Endothelial cell (in vitro differentiated cells): ENCODE measurements around the gene BCL2. TPM values are rescaled to one million over a fixed set of nuclear protein-coding genes. Genes with fewer than 3 reads are reported as not detected.
A peak's percentile ranks its signal among the peaks of the same experiment; 100 is the strongest.

Experiments used
- DNase-seq: peaks from one replicate; pipeline ENCODE4 v3.0.0; 2021; ENCODE audit warnings: low spot score
- H3K27ac Mint-ChIP-seq: one replicate; pipeline ENCODE4 v1.8.0; 2021; ENCODE audit warnings: mixed read lengths, inconsistent platforms; ENCODE audit not compliant: unreplicated experiment
- H3K27me3 Mint-ChIP-seq: one replicate; pipeline ENCODE4 v1.8.0; 2021; ENCODE audit warnings: mild to moderate bottlenecking, moderate library complexity, mixed read lengths, inconsistent platforms; ENCODE audit not compliant: unreplicated experiment
- H3K36me3 Mint-ChIP-seq: one replicate; pipeline ENCODE4 v1.8.0; 2021; ENCODE audit warnings: mild to moderate bottlenecking, low read depth, mixed read lengths, inconsistent platforms; ENCODE audit not compliant: unreplicated experiment
- H3K4me1 Mint-ChIP-seq: one replicate; pipeline ENCODE4 v1.8.0; 2021; ENCODE audit warnings: mild to moderate bottlenecking, mixed read lengths, inconsistent platforms; ENCODE audit not compliant: unreplicated experiment
- H3K4me3 Mint-ChIP-seq: one replicate; pipeline ENCODE4 v1.8.0; 2021; ENCODE audit warnings: mild to moderate bottlenecking, mixed read lengths, inconsistent platforms; ENCODE audit not compliant: unreplicated experiment
- H3K9me3 Mint-ChIP-seq: one replicate; pipeline ENCODE4 v1.8.0; 2021; ENCODE audit warnings: mixed read lengths, inconsistent platforms; ENCODE audit not compliant: unreplicated experiment
- total RNA-seq: library from RNA; stranded (reverse); fragmentation: NEBNext Ultra II Directional; extraction: Animal tissue kit (Norgen Biotek cat#: 25700); gene quantifications from one replicate; pipeline ENCODE4 v1.2.1, GENCODE V29; 2021; ENCODE audit not compliant: unreplicated experiment
- TF ChIP-seq, protein P1 (sequence below): fragments of 200-600 bp; sonication (generic); IDR thresholded peaks from one replicate; pipeline ENCODE4 v1.5.0; 2021; ENCODE audit warnings: antibody characterized with exemption; ENCODE audit not compliant: unreplicated experiment

BCL2 gene
- total RNA-seq, 1 donor from 2014 or later, result 9.2 TPM

DNA sequence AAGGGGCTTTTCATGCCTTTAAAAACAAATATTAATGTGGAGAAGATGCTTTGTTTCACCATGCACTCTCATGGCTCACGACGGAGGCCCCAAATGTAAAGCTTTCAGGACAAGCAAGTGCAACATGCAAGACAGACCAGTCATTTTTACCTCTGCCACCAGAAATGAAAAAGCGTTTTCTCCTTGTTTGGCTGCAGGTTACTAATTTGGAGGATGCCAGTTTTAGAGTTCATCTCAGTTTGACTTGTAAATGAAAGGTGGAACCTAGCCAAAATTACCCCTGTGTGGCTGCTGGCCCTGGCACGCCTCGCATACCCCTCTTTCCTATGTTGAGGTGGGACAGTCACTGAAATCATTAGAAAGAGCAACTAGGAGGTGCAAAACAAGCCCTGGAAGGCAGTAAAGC is 138.6 kb downstream of the BCL2 start:
- Mint-ChIP-seq H3K36me3 (no peaks in the 10 kb centered on the region), H3K4me1 (peaks cover 40% of the 10 kb centered on the region), H3K27ac (no peak overlapping the region), H3K27me3 (peaks cover 3% of the 10 kb centered on the region), H3K4me3 (no peak overlapping the region), H3K9me3 (no peaks in the 10 kb centered on the region)
- DNase-seq, result no peak
- TF ChIP-seq, protein P1, sequence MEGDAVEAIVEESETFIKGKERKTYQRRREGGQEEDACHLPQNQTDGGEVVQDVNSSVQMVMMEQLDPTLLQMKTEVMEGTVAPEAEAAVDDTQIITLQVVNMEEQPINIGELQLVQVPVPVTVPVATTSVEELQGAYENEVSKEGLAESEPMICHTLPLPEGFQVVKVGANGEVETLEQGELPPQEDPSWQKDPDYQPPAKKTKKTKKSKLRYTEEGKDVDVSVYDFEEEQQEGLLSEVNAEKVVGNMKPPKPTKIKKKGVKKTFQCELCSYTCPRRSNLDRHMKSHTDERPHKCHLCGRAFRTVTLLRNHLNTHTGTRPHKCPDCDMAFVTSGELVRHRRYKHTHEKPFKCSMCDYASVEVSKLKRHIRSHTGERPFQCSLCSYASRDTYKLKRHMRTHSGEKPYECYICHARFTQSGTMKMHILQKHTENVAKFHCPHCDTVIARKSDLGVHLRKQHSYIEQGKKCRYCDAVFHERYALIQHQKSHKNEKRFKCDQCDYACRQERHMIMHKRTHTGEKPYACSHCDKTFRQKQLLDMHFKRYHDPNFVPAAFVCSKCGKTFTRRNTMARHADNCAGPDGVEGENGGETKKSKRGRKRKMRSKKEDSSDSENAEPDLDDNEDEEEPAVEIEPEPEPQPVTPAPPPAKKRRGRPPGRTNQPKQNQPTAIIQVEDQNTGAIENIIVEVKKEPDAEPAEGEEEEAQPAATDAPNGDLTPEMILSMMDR, result no peak

DNA sequence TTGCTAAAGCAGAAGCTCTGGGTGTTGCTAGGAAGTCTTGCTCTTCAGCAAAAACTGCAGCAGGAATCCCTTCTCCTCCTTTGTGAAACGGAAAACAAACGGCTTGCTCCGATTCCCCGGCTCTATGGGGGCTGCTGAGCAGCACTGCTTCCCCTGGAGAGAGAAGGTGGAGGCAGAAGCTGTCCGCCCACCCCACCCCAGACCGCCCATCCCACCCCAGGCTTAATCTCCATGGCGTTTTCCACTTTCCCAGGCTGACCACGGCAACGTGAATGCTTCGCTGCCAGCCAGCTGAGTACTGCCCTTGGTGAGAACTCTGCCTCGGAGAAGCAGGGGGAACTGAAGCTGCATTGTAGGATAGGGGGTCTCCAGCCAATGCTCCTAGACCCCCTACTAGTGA is 139.2 kb downstream of the BCL2 start:
- TF ChIP-seq, protein P1, result no peak
- Mint-ChIP-seq H3K27me3 (peaks cover 3% of the 10 kb centered on the region), H3K4me1 (peaks cover 40% of the 10 kb centered on the region), H3K36me3 (no peaks in the 10 kb centered on the region), H3K9me3 (no peaks in the 10 kb centered on the region), H3K27ac (no peak overlapping the region), H3K4me3 (no peak overlapping the region)
- no peak for DNase-seq

DNA sequence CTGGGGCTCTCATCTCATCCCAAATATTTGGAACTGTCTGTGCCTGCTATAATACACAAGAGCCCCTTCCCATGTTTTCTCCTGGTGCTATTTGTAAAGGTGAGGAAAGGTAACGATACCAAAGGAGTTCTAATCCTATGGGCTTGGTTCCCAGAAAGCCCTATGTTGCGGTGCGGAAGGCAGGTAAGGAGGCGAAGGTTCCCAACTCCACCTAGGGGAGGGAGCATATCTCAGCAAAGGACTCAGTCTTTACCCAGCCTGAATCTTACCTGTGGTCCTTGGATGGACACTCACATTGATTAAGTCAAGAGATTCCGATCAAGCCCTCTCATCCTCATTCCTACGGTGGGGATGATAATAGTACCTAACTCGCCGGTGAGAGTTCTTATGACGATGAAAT is 140.1 kb downstream of the BCL2 start:
- DNase-seq, result no peak
- TF ChIP-seq, protein P1, result no peak
- no peaks in the 10 kb centered on the region for H3K9me3 Mint-ChIP-seq
- peaks cover 3% of the 10 kb centered on the region for H3K27me3 Mint-ChIP-seq
- H3K36me3 Mint-ChIP-seq, result no peaks in the 10 kb centered on the region
- H3K4me3 Mint-ChIP-seq, result no peak overlapping the region
- peak overlapping the region; percentile 96 for H3K27ac Mint-ChIP-seq
- peaks cover 40% of the 10 kb centered on the region for H3K4me1 Mint-ChIP-seq

DNA sequence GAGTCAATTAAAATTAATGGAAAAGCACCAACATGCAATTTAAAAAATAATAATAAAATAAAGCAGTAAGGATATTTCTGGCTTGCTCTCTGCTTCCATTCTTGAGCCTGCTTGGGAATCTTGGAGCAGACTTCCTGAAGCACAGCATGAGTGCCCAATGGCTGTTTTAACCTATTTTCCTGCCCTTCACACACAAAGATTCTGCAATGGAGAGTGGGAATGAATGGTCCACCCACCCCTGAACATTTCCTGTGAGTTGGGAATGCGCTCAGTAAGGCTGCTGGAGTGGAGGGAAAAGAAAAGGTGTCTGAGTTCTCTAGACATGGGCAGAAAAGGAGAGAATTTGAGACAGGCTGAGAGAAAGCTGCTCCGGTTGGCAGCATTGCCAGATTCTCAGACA is 140.6 kb downstream of the BCL2 start:
- DNase-seq, result no peak
- H3K27ac Mint-ChIP-seq, result peak overlapping the region; percentile 96
- no peaks in the 10 kb centered on the region for H3K9me3 Mint-ChIP-seq
- H3K27me3 Mint-ChIP-seq, result peaks cover 3% of the 10 kb centered on the region
- TF ChIP-seq, protein P1, result no peak
- H3K4me3 Mint-ChIP-seq, result no peak overlapping the region
- H3K36me3 Mint-ChIP-seq, result no peaks in the 10 kb centered on the region
- H3K4me1 Mint-ChIP-seq, result peaks cover 40% of the 10 kb centered on the region

DNA sequence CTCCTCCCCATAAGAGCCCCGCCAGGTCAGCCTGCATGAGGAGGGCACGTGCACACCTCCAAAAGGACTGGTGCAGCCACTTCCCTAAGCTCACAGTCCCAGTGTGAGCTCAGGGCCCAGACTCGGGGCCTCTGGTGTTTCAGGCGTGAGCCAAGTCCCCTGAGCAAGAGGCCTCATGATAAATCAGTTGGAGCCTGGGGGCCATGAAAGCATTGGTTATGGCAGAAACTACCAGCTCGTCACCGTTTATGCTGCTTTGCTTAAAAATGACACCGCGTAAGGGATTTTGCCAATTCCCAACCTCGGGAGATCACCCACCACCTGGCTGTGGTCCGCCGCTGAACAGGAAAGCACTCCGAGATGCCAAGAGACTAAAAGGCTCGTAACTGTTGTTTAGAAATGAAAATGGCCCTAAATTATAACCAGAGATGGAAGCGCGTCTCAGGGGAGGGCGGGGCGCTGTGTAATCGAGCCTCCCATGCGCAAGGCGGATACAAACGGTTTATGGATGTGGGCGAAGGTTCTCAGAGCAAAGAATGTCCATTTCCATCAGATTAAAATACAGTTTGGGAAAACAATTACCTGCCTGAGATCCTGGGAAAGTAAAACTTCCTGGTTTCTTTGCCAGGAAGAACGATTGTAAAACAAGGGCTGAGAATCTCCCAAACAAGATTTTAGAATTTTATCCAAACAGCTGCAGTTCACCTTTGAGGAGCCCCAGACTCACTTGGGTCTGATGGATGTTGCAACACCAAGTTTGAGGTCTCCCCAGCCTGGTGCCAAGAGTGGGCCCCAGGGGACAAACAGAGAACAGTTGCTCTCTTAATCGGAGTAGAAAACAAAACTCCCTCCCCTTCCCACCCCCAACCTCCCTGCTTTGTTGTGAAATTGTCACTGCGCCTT is 141.4 kb downstream of the BCL2 start:
- Mint-ChIP-seq H3K36me3 (no peaks in the 10 kb centered on the region), H3K4me3 (no peak overlapping the region), H3K9me3 (no peaks in the 10 kb centered on the region), H3K27ac (peak overlapping the region; percentile 96), H3K4me1 (peaks cover 40% of the 10 kb centered on the region), H3K27me3 (peaks cover 1% of the 10 kb centered on the region)
- DNase-seq, result no peak
- TF ChIP-seq, protein P1, result no peak
